Pulmonary artery endothelial cell (primary cell): ENCODE results near the gene PBX4. TPM values are rescaled to one million over a fixed set of nuclear protein-coding genes. Genes with fewer than 3 reads are reported as not detected.
"Not testable (repeated sequence)": the region's sequence is repeated elsewhere in the genome, so short reads cannot be mapped to it uniquely, and the experiment has no call there.

ENCODE experiments used
- DNase-seq: peaks from one replicate; pipeline ENCODE4 v3.0.0-alpha.2; 2011; ENCODE audit warnings: low read depth, low spot score
- total RNA-seq: library from RNA; depleted of rRNA; stranded (reverse); fragments of >200 nt; gene quantifications from 2 replicates; pipeline ENCODE4 v1.2.3, GENCODE V29; 2014

PBX4 gene
- total RNA-seq, 1 donor from 2014 or later, result 0.07 TPM

DNA sequence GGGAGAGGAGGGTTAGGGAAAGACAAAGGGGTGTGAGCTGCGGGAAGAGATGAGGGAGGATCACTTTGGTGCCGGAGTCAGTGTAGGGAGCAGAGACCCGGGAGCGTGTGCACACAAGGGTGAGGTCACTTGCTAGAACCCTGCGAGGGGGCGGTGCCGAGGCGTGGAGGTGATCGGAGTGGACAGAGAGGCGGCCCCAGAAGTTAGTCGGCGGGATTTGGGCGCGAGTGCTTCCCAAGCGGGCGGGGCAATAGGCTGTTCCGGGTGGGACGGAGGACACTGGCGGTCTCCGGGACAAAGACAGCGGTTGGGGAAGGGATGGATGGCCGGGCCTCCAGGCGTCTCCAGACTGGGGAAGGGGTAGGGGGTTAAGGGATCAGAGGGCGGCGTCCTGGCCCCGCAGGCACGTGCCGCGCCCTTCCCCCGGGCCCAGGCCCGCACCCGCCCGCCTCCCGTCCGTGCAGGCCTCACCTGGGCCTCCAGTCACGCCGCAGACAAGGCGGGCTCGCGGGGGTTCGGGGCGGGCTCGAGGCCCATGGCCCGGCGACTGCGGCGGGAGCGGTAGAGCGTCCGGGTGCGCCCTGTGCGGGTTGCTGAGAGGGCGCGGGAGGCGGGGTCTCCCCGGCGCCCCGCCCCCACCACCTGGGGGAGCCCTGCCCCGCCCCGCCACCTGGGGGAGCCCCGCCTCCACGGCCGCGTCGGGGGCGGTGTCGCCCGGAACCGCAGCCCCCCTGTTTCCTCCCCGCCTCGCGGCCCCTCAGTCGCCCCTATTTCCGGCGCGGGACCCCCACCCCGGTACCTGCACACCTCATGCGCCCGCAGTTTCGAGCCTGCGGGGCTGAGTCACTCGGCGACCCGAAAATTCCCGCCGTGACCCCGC lies 9.4 kb upstream of the PBX4 start, which contains the start of gene LPAR2:
TSS of gene LPAR2 (minus strand) at position 600 of the 880 bp plus-strand sequence. CDS start 945 bp downstream, outside the sequence.
- DNase-seq, result no peak

DNA sequence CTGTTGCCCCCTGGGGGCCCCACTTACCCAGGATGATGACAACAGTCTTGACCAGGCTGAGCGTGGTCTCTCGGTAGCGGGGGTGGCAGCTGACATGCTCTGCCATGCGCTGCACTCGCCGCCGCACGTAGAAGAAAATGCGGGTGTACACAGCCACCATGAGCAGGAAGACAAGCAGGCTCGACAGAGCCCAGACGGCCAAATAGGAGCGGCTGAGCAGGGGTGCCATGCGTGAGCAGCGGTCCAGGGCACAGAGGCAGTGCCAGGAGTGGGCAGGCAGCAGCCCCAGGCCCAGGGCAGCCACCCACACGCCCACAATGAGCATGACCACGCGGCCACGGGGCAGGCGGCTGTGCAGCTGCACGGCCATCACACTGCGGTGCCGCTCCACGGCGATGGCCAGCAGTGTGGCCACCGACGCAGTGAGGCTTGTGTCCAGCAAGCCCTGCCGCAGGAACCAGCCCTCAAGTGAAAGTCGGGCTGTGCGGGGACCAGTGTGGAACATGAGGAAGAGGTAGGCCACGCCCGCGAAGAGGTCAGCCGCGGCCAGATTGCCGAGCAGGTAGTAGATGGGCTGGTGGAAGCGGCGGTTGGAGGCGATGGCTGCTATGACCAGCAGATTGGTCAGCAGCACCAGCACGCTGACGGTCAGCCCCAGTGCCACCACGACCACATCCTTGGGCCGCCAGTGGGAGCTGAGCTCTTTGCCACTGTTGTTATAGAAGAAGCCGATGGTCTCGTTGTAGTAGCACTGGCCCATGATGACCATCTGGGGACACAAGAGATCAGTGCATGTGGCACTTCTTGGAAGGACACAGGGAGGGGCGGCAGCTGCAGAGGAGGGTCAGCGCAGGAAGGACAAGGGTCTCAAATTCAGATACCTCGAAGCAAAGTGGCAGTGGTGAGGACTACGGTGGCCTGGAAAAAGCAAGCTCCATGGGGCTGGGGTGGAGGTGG lies 8.3 kb upstream of the PBX4 start:
- no peak for DNase-seq

DNA sequence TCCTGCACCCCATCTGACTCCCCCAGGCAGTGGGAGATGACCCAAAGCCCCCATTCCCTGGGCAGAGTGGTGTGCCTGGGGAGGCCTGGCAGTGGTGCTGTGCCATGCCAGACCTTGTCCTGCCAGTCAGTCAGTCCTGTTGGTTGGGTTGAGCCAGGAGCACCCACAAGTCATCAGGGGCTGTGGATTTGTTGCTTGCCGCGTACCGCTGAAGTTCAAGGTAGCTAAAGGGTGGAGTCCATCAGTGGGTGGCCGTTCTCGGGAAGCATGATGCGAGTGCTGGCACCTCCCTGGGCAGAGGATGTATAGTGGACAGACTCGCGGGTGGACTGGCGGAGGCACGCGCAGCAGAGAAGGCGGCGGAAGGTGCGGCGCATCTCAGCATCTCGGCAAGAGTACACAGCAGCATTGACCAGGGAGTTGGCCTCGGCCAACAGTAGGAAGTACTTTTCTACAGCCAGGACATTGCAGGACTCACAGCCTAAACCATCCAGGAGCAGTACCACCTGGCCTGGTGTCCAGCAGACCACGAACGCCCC lies 5.6 kb upstream of the PBX4 start:
- no peak for DNase-seq

DNA sequence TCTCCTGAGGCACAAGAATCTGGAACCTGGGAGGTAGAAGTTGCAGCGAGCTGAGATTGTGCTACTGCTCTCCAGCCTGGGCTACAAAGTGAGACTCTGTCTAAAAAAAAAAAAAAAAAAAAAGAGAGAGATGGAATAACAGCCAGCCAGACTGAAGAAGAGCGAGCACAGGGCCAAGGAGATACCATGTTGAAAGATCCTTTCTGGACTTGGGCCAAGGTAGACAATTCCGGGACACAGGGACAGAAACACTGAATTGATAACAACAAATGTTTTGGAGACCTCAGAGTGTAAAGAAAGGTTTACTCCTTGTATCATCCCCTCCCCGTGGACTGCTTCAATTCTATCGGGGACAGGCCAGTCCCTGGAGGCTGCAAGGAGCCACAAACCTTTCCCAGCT lies 4.9 kb upstream of the PBX4 start:
- DNase-seq, result no peak

DNA sequence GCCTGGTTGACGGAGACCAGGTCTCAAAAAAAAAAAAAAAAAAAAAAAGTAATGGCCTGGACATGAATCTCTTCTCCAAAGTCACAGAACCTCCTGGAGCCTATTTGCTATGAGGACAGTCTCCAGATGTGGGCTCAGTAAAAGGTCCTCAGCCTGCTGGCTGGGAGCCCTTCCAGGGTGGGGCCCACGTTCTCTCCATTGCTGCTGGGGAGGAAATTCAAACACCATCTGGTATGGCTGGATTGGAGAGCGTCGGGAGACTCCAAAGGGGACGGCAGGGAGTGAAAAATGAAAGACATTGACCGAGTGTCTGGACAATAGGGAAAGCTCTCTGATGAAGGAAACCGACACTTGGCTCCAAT lies 1.3 kb upstream of the PBX4 start:
- no peak for DNase-seq

DNA sequence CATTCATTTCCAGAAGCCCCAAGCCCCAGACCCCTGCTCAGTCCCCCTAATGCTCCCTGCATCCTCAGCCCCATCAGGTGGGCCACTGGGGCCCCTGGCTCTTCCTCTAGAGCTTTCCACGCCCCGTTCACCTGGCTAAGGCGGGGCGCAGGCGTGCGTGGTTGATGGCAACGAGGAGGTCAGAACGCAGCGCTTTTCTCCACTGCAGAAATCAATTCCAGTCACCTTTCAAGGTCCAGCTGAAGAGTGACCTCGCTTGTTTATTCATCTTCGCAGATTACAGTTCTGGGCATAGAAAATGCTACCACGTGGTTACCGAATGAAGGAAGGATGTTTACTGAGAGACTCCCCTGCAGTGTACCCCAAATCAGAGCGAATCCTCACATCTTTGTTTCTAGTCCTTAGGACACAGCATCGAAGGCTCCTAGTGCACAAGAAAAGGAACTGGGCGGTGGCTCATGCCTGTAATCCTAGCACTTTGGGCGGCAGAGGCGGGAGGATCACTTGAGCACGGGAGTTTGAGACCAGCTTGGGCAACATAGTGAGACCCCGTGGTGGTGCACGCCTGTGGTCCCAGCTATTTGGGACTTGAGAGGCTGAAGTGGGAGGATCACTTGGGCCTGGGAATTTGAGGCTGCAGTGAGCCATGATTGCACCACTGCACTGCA lies 828 bp upstream of the PBX4 start:
- DNase-seq, result no peak

DNA sequence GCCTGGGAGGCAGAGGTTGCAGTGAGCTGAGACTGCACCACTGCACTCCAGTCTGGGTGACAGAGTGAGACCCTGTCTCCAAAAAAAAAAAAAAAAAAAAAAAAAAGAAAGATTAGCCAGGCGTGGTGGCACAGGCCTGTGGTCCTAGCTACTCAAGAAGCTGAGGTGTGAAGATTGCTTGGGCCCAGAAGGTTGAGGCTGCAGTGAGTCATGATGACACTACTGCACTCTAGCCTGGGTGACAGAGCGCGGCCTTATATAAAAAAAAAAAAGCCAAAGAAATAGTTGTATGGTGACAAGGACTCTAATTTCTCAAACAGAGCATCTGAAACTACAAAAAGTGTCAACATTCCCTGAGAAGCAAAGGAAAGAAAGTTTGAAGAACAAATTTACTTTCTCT lies 3.4 kb downstream of the PBX4 start:
- DNase-seq, result no peak

DNA sequence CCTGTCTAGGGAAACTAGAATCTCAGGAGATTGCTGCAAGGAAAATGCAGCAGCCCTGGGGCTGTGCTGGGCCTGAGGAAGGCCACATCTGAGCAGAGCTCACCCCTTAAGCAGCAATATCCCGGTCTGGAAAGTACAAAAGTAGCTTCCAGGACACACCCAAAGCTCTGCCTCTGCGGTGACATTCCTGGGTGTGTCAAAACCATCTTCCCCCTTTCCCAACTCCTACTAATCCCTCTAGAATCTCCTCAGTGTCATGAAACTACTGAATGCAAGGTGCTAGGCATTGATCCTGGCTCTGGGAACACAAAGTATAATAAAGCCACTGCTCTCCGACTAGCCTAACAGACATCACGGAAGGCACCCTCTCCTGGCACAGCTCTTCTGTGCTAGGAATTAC lies 5.0 kb downstream of the PBX4 start:
- DNase-seq, result no peak

DNA sequence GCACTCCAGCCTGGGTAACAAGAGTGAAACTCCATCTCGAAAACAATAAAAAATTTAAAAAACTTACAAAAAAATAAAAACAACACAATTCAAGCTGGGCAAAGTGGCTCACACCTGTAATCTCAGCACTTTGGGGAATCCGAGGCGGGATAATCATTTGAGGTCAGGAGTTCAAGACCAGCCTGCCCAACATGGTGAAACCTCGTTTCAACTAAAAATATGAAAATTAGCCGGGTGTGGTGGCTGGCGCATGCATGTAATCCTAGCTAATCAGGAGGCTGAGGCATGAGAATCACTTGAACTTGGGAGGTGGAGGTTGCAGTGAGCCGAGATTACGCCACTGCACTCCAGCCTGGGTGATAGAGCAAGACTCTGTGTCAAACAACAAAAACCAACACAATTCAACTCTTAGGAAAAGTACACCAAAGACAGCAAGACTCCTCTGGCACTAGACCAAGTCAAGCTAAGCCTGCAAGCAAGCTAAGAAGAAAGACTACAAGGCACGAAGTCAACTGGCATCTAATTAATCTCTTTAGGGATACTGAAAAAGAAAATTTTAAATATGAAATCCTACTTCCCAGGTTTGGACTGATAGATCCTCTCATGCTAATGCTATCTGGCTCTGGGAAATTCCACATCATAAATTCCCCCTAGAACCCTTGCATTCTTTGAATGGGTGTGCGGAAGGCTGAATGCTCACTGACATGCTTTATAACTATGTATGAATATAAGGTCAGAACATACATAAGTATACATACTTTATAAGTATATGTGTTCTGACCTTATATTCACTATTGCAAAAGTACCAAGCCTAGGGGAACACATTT lies 7.9 kb downstream of the PBX4 start:
- DNase-seq, result no peak

DNA sequence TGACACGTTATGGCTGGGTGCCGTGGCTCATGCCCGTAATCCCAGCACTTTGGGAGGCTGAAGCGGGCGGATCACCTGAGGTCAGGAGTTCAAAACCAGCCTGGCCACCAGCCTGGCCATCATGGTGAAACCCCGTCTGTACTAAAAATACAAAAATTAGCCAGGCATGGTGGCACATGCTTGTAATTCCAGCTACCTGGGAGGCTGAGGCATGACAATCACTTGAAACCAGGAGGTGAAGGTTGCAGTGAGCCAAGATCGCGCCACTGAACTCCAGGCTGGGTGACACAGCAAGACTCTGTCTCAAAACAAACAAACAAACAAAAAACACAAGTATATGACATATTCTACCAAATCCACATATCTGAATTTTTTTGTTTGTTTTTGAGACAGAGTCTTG lies 11.8 kb downstream of the PBX4 start:
- DNase-seq, result not testable (repeated sequence)

DNA sequence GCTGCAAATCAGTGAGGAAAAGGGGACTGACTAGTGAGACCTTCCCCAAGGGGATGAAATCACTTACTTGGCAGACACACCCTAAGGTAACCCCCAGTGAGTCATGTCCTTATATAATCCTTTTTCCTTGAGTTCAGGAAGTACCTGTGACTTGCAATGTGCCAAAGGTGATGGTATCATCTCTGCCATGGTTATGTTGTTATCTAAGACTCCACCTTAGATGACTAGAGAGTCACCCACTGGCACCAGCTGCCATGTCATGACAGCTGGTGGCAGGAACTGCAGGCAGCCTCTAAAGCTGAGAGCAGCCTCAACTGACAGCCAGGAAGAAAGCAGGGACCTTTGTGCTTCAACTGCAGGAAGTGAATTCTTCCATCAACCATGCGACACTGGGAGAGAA lies 12.5 kb downstream of the PBX4 start:
- no peak for DNase-seq

DNA sequence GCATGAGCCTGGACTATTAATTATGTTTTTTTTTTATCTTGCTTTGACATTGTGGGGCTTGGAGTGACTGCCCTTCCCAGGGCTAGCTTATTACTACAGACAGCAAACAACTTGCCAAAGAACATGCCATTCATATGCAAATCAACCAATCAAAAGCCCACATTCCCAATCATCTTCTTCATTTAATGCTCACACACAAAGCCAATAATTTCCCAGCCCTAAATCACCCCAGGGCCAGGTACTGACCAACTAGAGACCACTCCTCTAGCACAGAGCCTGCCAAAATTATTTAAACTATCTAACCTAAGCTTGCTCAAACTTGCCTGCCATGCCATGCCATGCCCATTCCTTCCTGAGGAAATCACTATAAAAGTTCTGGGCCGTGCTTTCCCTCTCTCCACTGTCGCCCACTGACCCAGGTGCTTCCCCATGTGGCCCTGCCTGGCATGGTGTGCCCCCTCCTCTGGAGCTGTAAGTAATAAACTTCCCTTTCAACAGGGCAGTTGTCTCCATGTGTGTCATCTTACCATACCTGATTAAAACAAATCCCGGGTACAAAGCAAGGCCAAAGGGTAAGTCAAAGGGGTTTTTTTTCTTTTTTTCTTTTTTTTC lies 15.7 kb downstream of the PBX4 start:
- DNase-seq, result no peak

DNA sequence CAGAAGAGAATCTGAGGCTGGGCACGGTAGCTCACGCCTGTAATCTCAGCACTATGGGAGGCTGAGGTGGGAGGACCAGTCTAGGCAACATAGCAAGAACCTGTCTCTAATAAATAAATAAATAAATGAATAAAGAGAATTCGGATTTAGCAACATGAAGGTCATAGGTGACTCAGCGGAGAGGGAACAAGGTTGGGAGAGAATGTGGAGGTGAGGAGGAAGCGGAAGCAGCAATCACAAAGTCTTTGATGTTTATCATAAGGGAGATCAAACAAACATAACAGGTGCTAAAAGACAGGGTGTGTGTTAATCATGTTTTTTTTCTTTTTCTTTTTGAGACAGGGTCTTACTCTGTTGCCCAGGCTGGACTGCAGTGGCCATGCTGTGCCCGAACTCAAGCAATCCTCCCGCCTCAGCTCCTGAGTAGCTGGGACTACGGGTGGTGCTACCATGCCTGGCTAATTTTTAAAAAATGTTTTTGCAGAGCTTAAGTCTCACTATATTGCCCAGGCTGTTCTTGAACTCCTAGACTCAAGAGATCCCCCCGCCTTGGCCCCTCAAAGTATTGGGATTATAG lies 16.3 kb downstream of the PBX4 start:
- no peak for DNase-seq

DNA sequence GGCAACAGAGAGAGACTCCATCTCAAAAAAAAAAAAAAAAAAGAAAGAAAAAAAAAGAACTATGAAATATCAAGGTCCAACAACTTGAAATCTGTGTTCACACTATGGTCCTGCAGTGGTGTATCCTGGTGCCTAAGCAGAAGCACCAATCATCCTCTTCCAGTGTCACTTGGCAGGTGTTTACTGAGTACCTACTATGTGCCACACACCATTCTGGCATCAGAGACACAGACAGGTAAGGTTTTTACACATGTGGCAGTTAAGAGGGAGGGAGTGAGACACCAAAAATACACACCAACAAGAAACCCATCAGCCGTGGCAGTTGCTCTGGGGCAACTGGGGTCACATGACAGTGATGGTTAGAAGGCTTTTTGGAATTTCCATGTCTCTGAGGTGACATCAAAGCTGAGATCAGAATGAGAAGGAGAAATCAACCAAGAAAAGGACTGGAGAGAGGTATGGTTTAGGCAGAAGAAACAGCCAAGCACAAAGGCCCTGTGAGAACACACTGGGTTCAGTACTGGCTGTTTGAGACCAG lies 17.6 kb downstream of the PBX4 start:
- DNase-seq, result no peak

DNA sequence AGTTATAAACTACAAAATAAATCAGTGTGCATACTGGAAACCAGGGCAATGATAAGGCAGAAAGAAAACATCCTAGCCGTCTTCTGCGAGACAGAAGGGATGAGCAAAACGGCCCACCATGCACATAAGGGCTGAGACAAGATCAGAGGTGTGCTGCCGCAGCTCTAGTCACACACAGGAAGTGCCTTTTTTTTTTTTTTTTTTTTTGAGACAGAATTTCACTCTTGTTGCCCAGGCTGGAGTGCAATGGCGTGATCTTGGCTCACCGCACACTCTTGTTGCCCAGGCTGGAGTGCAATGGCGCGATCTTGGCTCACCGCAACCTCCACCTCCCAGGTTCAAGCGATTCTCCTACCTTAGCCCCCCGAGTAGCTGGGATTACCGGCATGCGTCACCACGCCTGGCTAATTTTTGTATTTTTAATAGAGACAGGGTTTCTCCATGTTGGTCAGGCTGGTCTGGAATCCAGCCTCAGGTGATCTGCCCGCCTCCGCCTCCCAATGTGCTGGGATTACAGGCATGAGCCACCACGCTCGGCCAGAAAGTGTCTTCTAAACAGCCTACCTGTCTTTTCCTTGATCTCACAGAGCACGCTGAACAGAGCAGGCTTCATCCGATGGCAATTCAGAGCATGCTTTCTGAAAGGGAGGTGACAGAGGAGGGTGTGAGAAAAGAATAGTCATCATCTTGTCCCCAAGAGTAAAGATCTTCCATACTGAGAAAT lies 19.6 kb downstream of the PBX4 start:
- not testable (repeated sequence) for DNase-seq

DNA sequence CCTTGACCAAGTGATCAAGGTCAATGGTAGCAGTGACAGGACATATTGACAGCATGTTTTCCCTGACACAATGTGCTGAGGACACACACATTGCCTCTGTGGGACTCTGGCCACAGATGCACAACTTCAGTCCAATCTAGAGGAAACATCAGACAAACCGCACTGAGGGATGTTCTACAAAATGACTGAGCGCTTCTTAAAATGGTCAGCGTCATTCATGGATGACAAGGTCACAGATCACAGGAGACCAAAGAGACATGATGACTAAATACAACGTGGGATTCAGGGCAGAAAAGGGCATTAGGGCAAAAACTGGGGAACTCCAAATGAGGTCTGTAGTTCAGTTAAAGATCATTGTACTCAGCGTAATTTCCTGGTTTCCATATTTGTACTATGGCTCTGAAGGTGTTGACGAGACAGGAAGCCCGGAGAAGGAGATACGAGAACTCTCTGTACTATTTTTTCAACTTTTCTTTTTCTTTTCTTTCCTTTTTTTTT lies 20.6 kb downstream of the PBX4 start:
- DNase-seq, result no peak

DNA sequence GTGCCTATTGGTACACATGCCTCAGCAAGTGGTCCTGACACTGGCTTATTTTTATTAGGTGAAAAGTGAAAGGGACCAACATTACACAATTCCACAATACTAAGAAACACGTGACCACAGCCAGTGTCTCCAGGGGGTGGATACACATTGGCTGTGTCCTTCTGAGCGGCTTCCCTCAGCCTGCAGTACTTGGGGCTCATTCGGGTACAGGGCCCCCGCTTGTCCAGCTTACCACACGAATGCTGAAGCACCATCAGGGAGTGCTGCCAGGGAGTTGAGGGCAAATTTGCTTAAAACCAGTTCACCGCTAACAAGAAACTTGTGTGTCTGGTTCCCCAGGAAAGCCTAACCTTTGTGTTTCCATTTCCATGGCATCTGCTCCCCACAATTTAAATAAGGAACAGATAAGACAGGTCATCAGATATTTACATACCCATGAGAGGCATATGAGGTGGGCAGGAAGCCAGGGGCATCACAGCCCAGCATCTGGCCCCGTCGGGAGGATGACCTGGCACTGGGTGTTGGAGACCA lies 23.3 kb downstream of the PBX4 start:
- no peak for DNase-seq

DNA sequence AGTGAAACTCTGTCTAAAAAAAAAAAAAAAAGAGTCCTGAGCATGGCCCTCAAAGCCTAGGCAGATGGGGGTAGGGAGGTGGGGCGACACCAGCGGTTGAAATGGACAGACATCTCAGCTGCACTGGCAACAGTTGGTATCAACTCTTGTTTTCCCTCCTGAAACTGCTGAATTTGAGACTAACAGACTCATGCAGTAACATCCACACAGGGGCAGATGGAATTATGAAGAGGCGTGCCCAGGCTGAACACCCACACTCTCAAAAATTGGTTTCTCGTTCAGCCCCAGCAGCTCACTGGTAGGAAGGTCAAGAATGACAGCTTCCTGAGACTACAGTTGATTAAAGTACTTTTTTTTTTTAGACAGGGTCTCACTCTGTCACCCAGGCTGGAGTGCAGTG lies 24.1 kb downstream of the PBX4 start:
- DNase-seq, result no peak
